T-helper 1 cell treated with Interleukin-12 subunit alpha and Interleukin-12 subunit beta and Interleukin-4 antibody, amounts not matched to agents 30 ng/mL and 1 ng/mL, for 36 hours (primary cell): ENCODE measurements around the gene SMYD1. TPM values are rescaled to one million over a fixed set of nuclear protein-coding genes. Genes with fewer than 3 reads are reported as not detected.

ENCODE experiments used
- intact Hi-C: fragments of 100-400 bp; cut with micrococcal nuclease; formaldehyde crosslinking; loops from one replicate; pipeline ENCODE4 v1.15.1; 2024
- total RNA-seq: library from RNA; stranded (reverse); gene quantifications from 2 replicates; pipeline ENCODE4 v1.2.3, GENCODE V29; 2022

SMYD1 gene
- total RNA-seq, 1 donor from 2014 or later, result not detected

- intact Hi-C loops, result no loop called here
Measured at GRCh38 chr2:88086401-88086800, 18.8 kb downstream of the SMYD1 start.

- intact Hi-C loops, result no loop called here
Measured at GRCh38 chr2:88087073-88087472, 19.4 kb downstream of the SMYD1 start.

- intact Hi-C loops, result loop anchor here (1.0 kb wide), 1 partner anchor 30 kb away; no protein-coding TSS in a partner anchor
Measured at GRCh38 chr2:88087763-88088162, 20.1 kb downstream of the SMYD1 start.

GRCh38 chr2:88088999-88089398 lies 21.4 kb downstream of the SMYD1 start:
- intact Hi-C loops, result loop anchor here (1.0 kb wide), 1 partner anchor 32 kb away; no protein-coding TSS in a partner anchor

DNA sequence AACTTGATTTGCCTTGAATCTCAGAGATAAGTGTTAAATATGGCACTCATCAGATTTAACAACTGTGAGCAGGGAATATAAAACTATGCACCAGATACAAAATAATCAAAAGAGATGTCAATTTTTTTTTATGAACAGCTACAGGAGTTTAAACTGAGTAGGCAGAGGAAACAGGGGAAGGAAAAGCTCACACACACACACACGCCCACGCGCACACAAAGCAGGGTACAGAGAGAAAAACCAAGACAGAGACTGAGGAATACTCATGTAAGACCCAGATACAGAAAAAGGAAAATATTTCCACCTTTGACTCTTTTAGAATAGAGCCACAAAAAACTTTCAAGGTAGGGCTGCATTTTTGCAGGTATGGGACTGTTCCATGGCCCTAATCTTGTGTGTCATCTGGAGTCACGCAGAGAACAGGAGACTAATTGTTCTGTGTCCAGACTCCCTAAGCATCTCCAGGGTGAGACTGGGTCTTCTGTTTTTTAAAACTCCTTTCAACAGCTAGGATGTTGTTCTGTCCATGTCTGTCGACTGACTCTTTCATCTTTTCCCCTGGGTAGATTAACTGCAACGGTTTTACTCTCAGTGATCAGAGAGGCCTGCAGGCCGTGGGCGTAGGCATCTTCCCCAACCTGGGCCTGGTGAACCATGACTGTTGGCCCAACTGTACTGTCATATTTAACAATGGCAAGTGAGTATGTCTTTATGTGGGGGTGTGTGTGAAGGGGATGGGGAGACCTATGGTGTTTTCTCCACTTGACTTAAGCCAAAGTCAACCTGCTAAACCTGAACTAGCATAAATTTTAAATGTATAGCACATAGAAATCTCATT lies 23.0 kb downstream of the SMYD1 start:
- intact Hi-C loops, result no loop called here

GRCh38 chr2:88091943-88092342 lies 24.3 kb downstream of the SMYD1 start:
- intact Hi-C loops, result no loop called here

GRCh38 chr2:88092773-88093172 lies 25.1 kb downstream of the SMYD1 start:
- intact Hi-C loops, result no loop called here

DNA sequence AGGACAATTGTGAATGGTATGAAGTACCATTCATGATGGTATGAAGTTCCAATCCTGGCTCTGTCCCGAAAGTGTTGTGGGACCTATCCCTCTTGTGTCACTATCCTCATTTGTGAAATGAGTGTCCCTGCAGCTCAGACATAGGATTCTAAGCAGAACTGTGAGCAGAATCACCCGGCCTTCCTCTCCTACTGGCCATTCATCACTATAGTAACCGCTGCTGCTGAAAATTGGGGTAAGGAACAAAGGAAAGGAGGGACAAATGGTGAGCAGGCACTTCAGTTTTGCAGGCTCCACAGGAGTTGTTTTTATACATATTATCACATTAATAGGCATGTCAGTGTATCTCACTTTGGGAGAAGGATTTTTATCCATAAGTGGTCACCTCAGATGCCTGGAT lies 27.4 kb downstream of the SMYD1 start:
- intact Hi-C loops, result no loop called here

GRCh38 chr2:88096708-88097107 lies 29.1 kb downstream of the SMYD1 start:
- intact Hi-C loops, result no loop called here

DNA sequence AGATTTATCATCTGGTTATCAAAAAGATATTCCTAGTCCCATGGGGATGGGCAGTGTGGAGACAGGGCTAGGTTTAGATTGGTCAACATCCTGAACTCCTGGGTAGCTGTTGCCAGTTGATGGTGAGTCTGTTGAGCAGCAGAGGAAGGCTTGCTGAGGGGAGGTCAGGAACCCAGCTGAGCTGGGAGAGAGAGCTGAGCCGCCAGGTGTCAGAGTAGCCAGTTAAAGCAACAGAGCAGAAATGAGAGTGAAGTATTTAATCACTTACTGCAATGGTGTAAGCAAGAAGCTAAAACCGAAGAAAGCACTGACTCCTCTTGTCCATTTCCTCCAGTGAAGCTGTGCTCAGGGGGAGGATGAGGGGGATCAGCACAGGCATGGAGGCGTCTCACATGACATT lies 29.6 kb downstream of the SMYD1 start:
- intact Hi-C loops, result no loop called here

DNA sequence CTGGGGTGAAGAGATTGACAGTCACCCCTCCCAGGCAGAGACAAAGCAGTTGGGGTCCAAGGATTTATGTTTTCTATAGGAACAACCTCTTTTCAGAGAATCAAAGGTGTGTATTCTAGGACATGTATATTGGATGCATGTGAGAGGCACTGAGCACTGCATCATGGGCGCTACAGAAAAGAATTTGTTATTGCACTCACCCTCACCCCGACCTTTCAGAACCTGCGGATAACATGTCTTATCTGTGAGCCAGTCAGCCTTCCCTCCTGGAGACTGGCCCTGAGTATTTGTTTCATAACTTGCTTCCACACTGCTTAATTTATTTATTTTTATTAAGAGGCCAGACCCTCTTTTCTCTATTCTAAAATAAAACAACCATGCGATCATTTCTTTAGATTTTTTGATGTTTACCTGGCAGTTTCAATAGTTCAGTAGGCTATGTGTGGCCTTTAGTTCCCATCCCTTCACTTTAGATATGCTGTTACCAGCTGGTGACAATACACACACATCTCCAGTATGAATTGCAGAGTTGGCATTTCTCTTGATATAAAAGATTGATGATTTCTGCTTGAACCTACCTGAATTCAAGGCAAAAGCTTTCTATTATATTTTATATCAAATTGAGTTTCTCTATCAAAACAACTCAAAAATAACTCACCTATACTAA lies 30.4 kb downstream of the SMYD1 start:
- intact Hi-C loops, result no loop called here

DNA sequence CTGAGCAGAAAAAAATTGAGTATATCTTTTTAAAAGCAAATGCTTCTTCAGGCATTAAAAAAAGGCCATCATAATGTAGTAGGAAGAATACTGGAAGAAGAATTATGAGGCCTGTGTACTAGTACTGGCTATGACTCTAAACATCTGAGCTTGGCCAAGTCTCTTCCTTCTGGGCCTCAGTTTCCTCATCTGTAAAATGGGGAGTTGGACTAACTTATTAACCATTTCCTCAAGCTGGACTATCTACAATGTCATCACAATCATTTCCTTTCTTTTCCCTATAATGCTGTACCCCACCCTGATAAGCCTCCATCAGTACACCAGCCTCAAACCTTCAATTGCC lies 30.9 kb downstream of the SMYD1 start:
- intact Hi-C loops, result no loop called here

- intact Hi-C loops, result no loop called here
Measured at GRCh38 chr2:88099798-88100488, 32.3 kb downstream of the SMYD1 start.

DNA sequence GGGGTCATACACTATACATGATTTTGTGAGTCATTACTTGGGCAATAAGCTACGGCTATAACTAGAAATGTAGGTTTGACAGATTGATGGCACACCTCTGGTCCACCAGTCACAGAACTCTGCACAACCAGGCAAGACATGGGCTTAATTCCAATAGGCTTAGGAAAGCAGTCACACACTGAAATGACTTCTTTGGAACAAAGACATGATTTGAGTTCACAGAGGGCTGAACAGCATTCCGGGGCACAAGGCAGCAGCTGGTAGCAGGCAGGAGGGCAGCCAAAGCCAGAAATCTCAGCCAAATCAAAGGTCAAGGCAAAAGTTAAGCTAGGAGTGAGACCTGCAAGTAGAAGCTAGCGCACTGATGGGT lies 32.8 kb downstream of the SMYD1 start:
- intact Hi-C loops, result no loop called here

GRCh38 chr2:88108796-88109195 lies 41.2 kb downstream of the SMYD1 start:
- intact Hi-C loops, result no loop called here

DNA sequence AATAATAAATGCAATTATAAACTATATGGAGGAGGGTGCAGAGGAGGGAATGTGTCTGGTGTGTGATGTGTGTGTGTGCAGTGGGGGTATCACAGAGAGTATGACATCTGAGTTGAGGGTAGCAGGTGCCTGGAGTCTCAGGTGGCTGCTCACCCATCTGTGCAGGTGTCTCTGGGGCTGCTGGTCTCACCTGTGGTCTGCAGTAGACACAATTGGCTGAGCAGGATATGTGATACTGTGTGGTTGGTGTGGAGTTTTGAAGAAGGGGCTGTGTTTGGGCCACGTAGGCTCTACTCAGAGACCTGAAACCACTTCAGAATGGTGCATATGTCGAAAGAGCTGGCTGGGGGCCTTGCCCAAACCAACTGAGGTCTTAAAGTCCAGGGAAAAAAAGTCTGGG lies 43.2 kb downstream of the SMYD1 start:
- intact Hi-C loops, result no loop called here

DNA sequence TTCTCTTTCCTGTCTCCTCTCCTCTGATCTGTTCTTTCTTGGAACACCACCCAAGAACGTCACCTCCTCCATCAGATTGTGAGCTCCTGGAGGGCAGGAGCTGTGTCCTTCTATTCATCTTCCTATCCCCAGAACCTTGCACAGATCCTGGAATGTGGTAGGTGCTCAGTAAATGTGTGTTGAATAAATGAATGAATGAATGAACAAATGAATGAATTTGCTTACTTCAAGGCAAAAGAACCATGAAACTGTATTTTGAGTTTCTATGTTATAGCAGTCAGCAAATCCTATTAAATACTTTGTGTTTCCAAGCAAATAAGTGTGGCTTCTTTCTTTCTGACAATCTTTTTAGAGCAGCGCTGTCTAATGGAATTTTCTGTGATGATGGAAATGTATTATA lies 45.4 kb downstream of the SMYD1 start:
- intact Hi-C loops, result no loop called here

DNA sequence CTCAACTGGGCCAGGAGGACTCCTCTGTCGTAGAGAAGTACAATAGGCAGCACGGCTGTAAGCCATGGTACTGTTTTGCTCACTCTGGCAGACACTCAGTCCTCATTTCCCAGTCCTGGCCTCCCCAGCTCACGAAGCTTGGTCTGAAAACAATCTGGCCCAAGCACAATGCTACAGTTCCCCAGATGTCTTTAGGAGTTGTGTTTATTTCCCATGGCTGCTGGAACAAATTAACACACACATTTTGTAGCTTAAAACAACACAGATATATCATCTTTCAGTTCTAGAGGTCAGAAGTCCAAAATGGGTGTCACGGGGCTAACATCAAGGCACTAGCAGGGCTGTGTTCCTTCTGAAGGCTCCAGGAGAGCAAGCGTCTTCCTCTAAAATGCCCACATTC lies 47.3 kb downstream of the SMYD1 start:
- intact Hi-C loops, result no loop called here

DNA sequence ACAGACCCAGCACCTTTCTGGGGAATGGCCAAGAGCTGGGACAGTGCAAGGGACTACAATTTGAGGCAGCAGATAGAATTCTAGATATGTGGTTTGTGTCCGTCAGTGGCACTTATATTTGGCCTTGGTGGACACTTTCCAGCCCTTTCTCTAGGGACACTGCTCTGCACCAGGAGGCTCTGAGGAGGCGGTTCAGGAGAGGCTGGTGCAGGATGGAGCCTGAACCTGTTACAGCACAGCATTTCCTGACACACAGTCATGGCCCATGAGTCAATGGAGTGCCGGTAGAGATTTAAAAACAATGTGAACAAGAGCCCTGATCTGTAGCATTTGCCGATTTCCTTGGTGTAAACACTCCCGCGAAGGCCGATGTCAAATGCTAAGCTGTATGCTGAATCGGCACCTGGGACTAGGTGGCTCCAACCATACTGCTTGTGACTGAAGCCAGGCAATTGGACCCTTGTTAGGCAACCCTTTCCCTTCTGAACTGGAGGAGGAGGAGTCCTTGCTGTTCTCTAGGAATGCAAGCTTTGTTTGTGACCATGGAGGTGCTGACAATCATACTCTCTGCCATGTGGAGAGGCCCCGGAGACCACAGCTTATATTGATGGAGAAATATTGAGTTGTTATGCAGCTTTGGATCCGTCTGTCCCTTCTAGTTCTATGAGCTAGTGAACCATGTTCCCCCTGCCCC lies 48.3 kb downstream of the SMYD1 start:
- intact Hi-C loops, result no loop called here

DNA sequence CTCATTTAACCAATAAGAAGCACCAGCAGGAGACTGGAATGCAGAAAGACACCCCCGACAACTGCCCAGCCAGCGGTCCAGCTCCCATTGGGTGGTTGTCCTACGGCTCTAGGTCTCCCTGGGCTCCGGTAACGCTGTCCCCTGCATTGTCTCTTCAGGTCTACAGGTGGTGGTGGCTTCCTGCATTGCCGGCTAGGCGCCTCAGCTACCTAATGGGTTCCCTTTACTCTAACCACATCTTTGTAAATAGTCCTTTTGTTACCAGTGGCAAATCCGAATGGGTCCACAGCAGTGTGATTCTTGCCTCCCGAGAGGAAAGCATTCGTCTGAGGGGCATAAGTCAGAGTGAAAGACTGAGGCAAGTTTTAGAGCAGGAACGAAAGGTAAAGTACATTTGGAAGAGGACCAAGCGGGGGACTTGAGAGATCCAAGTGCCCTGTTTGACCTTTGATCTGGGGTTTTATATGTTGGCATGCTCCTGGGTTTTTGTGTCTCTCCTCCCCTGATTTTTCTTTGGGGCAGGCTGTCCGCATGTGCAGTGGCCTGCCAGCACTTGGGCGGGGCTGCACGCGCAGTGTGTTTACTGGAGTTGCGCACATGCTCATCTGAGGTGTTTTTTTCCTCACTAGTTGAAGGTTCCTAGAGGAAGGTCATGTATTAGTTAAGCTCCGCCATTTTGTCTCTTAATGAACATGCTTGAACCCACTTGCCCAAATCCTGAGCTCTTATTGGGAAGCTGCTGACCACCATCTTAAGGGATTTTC lies 49.2 kb downstream of the SMYD1 start:
- intact Hi-C loops, result no loop called here

DNA sequence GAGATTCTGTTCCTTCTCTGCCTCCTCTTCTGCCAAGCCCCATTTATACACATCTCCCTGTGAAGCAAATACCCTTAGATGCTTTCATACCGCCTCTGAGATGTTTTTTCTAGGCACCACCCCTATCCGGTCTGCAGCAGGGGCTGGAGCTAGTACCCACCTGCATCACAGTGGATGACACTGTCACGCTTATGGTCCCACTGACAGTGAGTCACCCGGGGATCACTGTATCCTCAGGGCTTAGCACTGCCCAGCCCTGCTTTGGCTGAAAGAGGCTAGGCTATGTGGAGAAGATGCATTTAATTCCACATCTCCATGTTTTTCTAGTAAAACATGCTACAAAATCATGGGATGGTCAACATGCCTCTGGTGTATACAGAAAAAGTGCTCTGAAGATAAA lies 50.3 kb downstream of the SMYD1 start:
- intact Hi-C loops, result no loop called here
